ENCODE measurements around the gene BTG2.

DNA sequence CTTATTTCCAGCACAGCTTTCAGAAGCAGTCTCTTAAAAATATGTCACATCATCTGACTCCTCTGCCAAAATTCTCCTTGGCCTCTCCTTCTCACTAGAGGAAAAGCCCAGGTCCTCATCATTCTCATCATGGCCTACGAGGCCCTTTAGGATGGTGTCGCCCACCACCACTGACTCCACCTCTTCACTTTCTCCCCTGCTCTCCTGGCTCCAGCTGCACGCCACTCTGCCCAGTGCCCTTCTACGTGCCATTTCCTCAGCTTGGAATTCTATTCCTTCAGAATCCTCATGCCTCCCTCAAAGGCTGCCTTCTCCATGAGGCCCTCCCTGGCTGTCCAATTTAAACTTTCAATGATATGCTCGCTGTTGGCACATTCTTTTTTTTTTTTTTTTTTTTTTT is 25.3 kb upstream of the BTG2 start:
- TF ChIP-seq, protein P1, sequence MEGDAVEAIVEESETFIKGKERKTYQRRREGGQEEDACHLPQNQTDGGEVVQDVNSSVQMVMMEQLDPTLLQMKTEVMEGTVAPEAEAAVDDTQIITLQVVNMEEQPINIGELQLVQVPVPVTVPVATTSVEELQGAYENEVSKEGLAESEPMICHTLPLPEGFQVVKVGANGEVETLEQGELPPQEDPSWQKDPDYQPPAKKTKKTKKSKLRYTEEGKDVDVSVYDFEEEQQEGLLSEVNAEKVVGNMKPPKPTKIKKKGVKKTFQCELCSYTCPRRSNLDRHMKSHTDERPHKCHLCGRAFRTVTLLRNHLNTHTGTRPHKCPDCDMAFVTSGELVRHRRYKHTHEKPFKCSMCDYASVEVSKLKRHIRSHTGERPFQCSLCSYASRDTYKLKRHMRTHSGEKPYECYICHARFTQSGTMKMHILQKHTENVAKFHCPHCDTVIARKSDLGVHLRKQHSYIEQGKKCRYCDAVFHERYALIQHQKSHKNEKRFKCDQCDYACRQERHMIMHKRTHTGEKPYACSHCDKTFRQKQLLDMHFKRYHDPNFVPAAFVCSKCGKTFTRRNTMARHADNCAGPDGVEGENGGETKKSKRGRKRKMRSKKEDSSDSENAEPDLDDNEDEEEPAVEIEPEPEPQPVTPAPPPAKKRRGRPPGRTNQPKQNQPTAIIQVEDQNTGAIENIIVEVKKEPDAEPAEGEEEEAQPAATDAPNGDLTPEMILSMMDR (IDR thresholded peaks at IDR 0.05 in 4 of 5, conservative IDR thresholded peaks at IDR 0.05 in 1 of 5) = no peak
- TF ChIP-seq POLR2A (IDR thresholded peaks at IDR 0.05) = no peak

All from gastrocnemius medialis (tissue), 4 donors.